Fibroblast of skin of back (primary cell): Measurements from ENCODE around the gene EMC9.
A peak's percentile ranks its signal among the peaks of the same experiment; 100 is the strongest.

Source experiments
- DNase-seq: peaks from one replicate; pipeline ENCODE4 v3.0.0-alpha.2; 2013

EMC9 gene

DNA sequence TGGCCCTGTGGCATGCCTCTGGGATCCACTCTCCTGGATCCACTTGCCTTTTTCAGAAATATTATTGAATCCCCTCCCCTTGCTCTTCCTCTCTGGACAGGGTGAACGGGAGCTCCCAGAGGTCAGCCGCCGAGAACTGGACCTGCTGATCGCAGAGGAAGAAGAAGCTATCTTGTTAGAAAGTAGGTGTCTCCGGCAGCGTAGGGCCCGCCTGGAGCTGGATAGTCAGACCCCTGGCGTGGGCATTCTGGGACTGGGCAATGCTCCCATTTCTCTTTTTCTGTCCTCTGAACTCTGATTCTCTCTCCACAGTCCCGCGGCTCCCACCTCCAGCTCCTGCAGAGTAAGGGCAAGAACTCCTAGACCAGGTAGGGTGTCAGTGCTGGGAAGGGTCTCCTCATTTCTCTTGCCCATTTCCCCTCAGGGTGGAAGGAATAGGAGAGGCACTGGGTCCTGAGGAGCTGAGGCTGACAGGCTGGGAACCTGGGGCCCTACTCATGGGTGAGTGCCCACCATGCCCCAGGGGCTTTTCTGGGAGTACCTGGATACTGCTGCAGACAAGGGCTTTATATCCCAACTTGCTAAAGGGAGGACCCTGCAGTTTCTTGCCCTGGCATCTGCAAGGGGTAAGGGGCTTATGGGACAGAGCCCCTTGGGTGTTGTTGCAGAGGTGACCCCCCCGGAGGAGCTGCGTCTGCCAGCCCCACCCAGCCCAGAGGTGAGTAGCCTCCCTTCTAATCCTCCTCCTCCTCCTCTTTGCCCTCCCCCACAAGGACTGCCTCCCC is 35.8 kb upstream of the EMC9 start:
- DNase-seq: no peak

DNA sequence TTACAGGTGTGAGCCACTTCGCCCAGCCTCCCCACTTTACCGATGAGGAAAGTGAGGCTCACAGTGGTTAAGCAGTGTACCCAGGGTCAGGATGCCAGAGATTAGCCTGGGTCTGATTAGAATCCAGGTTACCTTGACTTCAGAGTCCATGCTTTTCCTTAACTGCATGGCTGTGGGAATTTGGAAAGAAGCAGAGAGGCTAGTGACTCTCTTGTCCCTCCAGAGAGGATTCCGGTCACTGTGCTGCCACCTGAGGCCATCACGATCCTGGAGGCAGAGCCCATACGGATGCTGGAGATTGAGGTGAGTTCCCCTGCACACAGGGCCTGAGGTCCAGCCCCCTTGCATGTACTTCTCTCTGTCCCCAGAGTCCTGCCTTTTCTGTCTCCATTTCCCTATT is 35.2 kb upstream of the EMC9 start:
- no peak for DNase-seq

DNA sequence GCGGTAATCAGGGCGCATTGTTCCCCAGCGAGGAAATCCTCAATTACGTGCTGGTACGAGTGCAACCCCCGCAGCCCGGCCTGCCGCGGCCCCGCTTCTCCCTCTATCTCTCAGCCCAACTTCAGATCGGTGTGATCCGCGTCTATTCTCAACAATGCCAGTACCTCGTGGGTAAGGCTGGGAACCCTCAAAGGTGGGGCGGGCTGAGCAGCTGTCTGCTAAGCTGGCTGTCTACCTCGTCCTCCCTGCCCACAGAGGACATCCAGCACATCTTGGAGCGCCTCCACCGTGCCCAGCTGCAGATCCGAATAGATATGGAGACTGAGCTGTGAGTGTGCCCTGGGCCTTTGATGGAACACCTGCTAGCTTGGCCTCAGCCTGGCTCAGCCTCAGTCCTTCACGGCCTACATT is 31.5 kb upstream of the EMC9 start:
- no peak for DNase-seq

DNA sequence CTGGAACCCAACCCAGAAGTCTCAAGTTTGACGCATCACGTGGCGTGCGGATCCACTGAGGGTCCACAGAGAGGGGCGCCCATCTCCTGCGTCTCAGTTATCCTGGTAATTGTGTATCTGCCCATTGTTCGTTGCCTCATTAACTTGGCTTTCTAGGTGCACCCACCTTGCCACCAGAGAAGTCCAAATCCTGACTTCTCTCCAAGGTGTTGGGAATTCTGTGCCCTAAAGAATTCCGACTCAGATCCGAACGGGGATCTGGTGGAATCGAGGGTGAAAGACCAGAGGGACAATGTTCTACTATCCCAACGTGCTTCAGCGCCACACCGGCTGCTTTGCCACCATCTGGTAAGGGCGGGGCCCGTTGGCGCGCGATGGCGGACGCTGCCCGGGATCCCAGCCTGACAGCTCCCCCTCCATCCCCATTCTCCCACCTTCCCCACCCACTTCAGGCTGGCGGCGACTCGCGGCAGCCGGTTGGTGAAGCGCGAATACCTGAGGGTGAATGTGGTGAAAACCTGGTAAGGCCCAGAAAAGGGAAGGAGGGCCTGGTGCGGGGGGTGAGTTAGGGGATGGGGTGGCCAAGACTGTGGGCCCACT is 31.0 kb upstream of the EMC9 start:
- no peak for DNase-seq

DNA sequence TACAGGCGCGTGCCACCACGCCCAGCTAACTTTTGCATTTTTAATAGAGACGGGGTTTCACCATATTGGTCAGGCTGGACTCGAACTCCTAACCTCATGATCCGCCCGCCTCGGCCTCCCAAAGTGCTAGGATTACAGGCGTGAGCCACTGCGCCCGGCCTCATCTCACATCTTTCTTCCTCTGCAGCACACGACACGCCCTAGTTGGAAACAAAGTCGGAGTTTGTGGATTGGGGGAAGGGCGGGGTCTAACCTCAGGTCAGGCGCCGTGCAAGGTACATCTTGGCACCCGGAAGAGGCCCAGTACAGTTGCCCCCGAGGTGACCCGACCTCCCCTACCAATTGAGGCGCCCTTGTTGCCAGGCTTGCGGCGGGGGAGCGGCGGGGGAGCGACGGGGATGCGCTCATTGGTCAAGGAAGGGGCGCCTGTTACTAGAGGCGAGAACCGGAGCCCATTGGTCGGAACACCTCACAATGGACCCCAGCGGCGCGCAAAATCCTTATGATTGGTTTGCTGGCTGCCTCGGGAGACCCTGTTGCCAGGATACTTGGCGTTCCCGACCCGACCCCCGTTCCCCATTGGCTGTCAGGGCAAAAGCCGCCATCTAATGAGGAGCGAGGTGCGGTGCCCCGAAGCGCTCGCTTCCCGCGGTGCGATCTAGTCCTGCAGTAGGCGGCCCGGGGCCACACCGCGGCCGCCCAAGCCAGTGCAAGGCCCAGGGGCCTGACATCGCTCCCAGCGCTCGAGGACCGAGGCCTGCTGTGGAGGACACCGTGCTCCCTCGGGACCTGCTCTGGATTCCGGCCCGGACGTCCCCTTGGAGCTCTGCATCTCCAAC is 30.2 kb upstream of the EMC9 start, which contains the start of gene REC8:
REC8 (plus strand) TSS at position 659 of the 839 bp plus-strand sequence. CDS start 473 bp downstream, outside the sequence.
- DNase-seq: peak; percentile 34

DNA sequence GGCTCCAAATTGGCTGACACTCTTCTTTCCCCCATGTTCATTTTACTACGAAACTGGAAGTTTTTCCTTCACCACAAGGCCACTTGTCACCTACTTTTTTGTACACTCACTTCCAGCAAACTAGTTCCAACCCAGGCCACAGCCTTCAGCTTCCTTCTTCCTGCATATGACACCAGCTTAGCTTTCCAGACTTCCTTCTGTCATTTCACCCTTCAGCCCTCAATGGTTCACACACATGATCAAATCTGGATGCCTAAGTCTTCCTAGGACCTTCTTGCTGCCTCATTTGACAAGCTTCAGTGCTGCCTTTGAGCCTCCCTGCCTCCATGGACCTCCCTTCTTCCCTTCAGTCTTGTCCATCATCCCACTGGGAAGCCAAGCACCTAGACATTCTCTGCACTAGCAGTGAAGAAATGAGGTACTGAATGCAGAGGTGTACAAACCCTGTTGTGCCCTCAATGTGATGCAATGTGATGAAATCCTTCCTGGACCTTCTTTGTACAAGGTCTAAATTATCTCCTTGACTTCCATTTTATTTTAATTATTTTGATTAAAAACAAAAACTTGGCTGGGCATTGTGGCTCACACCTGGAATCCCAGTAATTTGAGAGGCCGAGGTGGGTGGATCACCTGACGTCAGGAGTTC is 26.2 kb upstream of the EMC9 start:
- no peak for DNase-seq

DNA sequence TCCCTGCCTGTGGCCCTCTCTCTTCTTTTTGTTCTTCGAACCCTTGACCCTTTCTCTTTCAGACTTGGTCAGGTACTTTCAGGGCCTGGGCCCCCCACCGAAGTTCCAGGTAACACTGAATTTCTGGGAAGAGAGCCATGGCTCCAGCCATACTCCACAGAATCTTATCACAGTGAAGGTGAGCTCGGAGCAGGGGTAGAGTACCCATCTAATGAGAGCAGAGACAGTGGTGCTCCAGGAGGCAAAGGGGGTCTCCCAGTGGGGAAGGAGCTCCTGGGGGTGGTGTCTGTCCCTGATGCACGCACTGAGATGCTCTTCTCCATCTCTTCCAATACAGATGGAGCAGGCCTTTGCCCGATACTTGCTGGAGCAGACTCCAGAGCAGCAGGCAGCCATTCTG is 24.4 kb upstream of the EMC9 start:
- no peak for DNase-seq

DNA sequence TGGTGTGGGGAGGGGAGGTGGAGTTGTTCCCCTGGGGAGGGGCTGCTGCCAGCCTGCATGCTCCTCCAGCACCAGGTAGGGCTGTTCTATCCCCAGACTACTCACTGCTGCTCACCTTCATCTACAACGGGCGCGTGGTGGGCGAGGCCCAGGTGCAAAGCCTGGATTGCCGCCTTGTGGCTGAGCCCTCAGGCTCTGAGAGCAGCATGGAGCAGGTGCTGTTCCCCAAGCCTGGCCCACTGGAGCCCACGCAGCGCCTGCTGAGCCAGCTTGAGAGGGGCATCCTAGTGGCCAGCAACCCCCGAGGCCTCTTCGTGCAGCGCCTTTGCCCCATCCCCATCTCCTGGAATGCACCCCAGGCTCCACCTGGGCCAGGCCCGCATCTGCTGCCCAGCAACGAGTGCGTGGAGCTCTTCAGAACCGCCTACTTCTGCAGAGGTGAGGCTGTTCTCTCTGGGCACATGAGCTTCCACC is 23.2 kb upstream of the EMC9 start:
- DNase-seq: no peak

DNA sequence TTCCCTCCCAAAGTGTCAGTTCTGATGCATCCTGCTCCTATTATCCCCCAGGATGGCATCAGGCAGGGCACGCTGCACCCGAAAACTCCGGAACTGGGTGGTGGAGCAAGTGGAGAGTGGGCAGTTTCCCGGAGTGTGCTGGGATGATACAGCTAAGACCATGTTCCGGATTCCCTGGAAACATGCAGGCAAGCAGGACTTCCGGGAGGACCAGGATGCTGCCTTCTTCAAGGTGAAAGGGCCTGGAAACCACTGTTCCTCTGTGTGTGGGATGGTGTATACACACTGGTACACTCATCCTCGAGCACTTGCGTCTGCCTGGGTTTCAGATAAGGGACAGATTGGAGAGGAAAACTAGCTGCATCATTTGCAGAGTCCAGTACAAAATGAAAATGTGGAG is 20.7 kb upstream of the EMC9 start:
- no peak for DNase-seq

DNA sequence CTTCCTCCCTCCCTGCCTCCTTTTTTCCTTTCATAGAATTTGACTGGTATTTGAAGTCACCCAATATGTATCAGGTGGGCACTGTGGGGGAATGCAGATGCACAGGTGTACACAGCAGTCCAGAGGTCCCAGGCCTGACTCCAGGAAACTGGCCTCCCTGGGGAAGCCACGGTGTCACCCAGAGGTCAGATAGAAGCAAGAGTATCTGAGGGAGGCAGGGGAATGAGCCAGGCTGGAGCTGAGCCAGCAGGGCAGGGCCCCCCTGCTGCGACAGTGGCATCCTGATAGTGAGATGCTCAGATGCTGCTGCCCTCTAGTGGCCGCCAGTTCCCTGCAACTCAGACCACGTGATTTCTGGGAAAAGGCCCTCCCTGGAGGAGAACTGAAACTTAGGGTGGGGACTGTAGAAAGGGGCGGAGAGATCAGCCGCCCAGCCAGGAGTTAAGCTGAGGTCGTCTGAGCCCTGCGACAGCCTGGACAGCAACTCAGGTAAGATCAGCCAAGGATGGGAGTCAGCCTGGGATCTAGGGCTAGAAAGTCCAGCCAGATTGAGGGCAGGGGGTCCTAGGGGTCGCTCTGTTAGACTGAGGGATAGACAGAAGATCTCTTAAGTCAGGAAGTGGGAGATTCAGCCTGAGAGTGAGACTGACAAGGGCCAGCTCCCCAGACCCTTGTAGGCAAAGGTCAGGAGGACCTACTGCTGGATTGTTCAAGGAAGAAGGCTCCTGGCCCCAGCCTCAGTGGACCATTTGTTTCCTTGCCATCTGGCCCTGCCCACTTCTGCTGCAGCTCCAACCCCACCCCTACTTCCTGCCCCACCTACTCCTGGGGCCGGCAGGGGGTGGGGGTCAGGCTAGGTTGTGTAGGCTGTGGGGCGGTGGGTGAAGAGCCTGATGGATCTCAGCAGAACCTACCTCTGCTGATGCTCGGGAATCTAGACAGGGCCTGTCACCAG is 19.7 kb upstream of the EMC9 start, which contains the start of gene IRF9:
IRF9 (plus strand) TSS at position 416 of the 955 bp plus-strand sequence. CDS start 880 bp downstream, outside the sequence.
- DNase-seq: peak; percentile 95

DNA sequence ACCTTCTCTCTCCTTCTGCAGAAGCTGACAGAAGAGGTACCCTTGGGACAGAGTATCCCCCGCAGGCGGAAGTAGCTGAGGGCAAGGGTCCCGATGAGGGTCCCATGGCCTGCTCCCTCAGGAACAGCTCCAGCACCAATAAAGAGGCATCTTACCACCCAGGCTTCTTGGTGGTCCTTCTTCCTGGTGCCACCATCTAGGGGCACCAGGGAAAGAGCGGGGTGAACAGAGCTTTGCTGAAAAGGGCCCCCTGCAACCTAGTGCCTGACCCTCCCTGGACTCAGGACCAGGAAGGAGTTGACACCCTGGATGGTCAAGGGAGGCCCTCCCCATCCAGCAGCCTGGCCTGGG is 19.1 kb upstream of the EMC9 start:
- no peak for DNase-seq

DNA sequence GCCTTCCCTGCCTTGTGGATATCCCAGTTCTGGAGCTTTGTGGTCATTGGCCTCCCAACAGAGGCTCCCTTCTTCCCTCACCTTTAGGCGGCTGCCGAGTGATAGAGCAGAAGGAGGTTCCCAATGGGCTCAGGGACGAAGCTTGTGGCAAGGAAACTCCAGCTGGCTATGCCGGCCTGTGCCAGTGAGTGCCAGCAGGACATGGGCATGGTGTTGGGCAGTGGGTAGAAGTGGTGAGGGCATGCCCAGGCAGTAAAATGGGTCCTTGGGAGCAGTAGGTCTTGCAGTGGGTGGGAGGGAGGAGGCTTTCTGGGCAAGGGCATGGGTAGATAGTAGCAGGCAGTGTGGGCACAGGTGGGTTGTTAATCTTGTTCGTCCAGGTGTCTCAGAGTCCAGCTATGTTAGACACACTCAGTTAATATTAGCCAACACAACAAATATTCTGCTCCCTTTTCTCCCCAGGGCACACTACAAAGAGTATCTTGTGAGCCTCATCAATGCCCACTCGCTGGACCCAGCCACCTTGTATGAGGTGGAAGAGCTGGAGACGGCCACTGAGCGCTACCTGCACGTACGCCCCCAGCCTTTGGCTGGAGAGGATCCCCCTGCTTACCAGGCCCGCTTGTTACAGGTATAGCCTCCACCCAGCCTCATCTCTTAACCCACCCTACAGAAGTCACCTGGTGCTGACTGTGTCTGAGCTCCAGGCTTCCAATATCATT is 18.5 kb upstream of the EMC9 start:
- DNase-seq: no peak

DNA sequence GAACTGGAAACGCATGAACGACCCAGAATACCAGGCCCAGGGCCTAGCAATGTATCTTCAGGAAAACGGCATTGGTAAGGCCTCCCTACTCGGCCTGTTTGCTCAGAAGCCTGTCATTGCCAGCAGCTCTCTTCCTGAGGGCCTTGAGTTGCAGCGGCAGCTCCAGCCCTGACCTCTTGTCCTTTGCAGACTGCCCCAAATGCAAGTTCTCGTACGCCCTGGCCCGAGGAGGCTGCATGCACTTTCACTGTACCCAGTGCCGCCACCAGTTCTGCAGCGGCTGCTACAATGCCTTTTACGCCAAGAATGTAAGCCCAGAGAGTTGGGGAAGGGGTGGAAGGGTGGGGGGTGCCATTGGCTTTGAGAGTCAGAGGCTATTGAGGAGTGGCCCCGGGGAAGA is 15.9 kb upstream of the EMC9 start:
- no peak for DNase-seq

DNA sequence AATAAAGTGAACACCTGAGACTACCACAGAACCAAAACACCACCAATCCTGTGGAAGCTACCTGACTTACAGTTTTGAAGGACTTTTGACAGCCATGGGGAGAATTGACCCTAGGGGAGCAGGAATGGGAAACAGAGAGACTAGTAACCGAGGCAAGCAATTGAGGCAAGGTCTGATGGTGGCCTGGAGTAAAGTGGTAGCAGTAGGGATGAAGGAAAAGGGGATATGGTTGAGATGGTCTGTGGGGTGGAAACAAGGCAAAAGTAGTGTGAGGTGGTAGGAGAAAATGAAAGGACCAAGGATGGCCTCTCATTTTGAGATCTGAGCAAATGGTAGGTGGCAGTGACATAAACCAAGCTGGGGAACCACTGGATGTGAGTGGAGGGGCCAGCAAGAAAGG is 15.4 kb upstream of the EMC9 start:
- DNase-seq: no peak

DNA sequence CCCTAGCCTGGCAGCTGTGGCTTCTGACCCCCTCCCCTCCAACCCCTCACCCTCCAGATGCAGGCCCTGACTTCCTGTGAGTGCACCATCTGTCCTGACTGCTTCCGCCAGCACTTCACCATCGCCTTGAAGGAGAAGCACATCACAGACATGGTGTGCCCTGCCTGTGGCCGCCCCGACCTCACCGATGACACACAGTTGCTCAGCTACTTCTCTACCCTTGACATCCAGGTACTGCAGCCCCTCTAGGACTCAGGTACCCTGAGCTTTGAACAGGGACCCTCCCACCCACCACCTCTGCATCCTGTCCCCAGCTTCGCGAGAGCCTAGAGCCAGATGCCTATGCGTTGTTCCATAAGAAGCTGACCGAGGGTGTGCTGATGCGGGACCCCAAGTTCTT is 13.7 kb upstream of the EMC9 start:
- no peak for DNase-seq

DNA sequence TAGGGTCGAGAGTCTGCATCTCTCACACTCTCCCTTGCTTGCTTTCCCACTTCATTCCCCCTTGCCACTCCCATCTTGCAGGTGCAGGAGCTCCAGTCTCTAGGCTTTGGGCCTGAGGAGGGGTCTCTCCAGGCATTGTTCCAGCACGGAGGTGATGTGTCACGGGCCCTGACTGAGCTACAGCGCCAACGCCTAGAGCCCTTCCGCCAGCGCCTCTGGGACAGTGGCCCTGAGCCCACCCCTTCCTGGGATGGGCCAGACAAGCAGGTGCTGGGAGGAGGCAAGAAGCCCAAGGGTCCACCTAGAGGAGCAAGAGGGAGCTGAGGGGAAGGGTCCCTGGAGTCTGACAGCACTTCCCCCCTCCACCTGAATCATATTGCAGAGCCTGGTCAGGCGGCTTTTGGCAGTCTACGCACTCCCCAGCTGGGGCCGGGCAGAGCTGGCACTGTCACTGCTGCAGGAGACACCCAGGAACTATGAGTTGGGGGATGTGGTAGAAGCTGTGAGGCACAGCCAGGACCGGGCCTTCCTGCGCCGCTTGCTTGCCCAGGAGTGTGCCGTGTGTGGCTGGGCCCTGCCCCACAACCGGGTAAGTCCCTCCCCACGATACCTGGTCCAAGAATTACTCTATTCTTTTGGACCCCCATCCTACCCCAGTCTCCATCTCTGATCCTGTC is 10.2 kb upstream of the EMC9 start:
- DNase-seq: no peak

DNA sequence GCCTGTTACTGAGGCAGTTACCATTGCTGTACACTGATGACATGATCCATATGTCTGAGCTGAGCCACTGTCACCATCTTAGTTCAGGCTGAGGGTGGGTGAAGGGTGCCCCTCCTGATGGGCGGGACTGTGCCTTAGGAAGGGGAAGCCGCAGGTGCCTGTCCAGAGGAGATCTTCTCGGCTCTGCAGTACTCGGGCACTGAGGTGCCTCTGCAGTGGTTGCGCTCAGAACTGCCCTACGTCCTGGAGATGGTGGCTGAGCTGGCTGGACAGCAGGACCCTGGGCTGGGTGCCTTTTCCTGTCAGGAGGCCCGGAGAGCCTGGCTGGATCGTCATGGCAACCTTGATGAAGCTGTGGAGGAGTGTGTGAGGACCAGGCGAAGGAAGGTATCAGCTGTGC is 9.6 kb upstream of the EMC9 start:
- DNase-seq: no peak

DNA sequence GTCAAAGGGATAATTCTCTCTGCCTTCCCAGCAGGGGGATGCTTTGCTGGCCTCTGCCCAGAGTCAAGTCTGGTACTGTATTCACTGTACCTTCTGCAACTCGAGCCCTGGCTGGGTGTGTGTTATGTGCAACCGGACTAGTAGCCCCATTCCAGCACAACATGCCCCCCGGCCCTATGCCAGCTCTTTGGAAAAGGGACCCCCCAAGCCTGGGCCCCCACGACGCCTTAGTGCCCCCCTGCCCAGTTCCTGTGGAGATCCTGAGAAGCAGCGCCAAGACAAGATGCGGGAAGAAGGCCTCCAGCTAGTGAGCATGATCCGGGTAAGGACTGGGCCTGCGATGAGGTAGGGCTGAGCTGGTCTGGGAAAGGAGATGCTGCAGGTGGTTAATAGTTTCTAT is 9.2 kb upstream of the EMC9 start:
- DNase-seq: no peak

DNA sequence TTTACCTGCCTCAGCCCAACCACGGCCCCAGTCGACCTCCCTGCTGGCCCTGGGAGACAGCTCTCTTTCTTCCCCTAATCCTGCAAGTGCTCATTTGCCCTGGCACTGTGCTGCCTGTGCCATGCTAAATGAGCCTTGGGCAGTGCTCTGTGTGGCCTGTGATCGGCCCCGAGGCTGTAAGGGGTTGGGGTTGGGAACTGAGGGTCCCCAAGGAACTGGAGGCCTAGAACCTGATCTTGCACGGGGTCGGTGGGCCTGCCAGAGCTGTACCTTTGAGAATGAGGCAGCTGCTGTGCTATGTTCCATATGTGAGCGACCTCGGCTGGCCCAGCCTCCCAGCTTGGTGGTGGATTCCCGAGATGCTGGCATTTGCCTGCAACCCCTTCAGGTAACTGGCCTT is 8.7 kb upstream of the EMC9 start:
- DNase-seq: no peak

DNA sequence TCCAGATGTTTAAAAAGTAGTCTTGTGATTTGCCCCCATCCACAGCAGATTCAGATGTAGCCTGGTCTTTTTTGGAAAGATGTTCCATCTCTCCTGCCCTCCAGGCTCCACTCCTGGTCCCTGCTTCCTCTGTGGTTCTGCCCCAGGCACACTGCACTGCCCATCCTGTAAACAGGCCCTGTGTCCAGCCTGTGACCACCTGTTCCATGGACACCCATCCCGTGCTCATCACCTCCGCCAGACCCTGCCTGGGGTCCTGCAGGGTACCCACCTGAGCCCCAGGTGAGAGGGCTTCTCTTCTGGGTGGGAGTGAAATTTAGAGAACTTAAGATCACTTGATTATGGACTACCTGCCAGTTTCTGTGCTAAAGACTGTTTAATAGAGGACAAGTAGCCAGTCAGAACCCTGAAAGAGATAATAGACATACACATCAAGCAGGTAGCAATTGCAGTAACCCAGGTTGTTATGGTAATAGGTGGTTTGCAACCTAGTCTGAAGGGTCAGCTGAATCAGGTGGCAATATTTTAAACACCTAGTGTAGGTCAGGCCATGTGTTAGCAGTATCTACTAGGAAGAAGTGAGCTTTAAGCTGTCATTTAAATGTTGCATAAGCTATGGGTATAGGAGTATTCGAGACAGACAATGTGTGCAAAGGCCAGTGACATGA is 8.0 kb upstream of the EMC9 start:
- DNase-seq: no peak
